Left lung (tissue), 10 donors: ENCODE results near the gene SHC3. TPM values are rescaled to one million over a fixed set of nuclear protein-coding genes. Genes with fewer than 3 reads are reported as not detected.

Source experiments
- ATAC-seq: fragments of 200-7000 bp; cut with Tn5 transposase; one replicate; pipeline ENCODE4 v1.9.1; 2020; ENCODE audit warnings: moderate library complexity
- DNase-seq, 4 donors: peaks; one replicate each; pipeline ENCODE4 v3.0.0-alpha.2; 2013 to 2020
- H3K27ac ChIP-seq, 2 donors: fragments of 200-600 bp; sonication (generic) in 1 of 2; one replicate each; pipeline versions ENCODE4 v1.5.0 to v1.8.0; 2020 to 2021
- H3K27me3 ChIP-seq, 2 donors: fragments of 200-600 bp; sonication (generic) in 1 of 2; one replicate each; pipeline versions ENCODE4 v1.5.0 to v1.8.0; 2020 to 2021
- H3K36me3 ChIP-seq, 2 donors: fragments of 200-600 bp; sonication (generic) in 1 of 2; one replicate each; pipeline versions ENCODE4 v1.5.0 to v1.8.0; 2020 to 2021
- H3K4me1 ChIP-seq, 2 donors: fragments of 200-600 bp; one replicate each; pipeline ENCODE4 v1.8.0; 2021
- H3K4me3 ChIP-seq, 2 donors: fragments of 200-600 bp; sonication (generic) in 1 of 2; one replicate each; pipeline versions ENCODE4 v1.5.0 to v1.8.0; 2020 to 2021; ENCODE audit warnings: mild to moderate bottlenecking in 1 of 2
- H3K9me3 ChIP-seq, 2 donors: fragments of 200-600 bp; sonication (generic) in 1 of 2; one replicate each; pipeline versions ENCODE4 v1.5.0 to v1.8.0; 2020 to 2021
- intact Hi-C, 2 donors: fragments of 100-400 bp; cut with DNase I; formaldehyde crosslinking; loops; one replicate each; pipeline versions ENCODE4 v1.11.2 to v1.14.2; 2022
- polyA plus RNA-seq, 6 donors: library from polyadenylated mRNA; unstranded; fragments of 120-200 nt; gene quantifications; one replicate each; pipeline ENCODE4 v1.2.1, GENCODE V29; 2013; ENCODE audit not compliant: insufficient read length in 6 of 6
- total RNA-seq, 2 donors: library from RNA; stranded (reverse); fragmentation: NEBNext Ultra II Directional; extraction: Animal tissue kit (Norgen Biotek cat#: 25700); gene quantifications; one replicate each; pipeline ENCODE4 v1.2.1, GENCODE V29; 2021
- TF ChIP-seq, protein P1 (sequence below), 2 donors: fragments of 200-600 bp; sonication (generic) in 1 of 2; IDR thresholded peaks; one replicate each; pipeline versions ENCODE4 v1.5.0 to v1.8.0; 2021; ENCODE audit warnings: antibody characterized with exemption in 2 of 2
- donor health status: DM: no; HTN: yes; CAD: no.
- donor health status: DM: no; HTN: no; CAD: no.

Gene SHC3
- total and polyA plus RNA-seq, 8 donors, result 10.4 to 19.2 (median 15.6) TPM

DNA sequence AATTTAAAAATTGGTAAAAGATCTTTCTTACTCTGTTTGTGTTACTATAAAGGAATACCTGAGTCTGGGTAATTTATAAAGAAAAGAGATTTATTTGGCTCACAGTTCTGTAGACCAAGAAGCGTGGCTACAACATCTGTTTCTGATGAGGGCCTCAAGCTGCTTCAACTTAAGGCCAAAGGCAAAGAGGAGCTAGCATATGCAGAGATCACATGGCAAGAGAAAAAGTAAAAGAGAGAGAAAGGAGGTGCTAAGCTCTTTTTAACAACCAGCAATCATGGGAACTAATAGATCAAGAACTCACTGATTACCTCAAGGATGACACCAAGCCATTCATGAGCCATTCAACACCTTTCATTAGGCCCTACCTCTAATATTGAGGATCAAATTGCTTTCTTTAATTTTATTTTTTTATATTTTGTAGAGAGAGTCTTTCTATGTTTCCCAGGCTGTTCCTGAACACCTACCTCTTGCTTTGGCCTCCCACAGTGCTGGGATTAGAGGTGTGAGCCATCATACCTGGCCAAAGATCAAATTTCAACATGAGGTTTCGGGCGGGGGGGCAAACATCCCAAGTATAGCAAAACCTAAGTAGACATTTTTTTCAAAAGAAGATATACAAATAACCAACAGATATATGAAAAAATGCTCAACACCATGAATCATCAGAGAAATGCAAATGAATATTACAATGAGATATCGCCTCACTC lies 16.0 kb upstream of the SHC3 start:
- peaks cover 0 to 26% of the 10 kb centered on the region in 2 donors for H3K9me3 ChIP-seq
- H3K4me3 ChIP-seq, result no peak overlapping the region
- no peak overlapping the region for H3K27ac ChIP-seq
- H3K4me1 ChIP-seq, result no peaks in the 10 kb centered on the region
- TF ChIP-seq, protein P1, sequence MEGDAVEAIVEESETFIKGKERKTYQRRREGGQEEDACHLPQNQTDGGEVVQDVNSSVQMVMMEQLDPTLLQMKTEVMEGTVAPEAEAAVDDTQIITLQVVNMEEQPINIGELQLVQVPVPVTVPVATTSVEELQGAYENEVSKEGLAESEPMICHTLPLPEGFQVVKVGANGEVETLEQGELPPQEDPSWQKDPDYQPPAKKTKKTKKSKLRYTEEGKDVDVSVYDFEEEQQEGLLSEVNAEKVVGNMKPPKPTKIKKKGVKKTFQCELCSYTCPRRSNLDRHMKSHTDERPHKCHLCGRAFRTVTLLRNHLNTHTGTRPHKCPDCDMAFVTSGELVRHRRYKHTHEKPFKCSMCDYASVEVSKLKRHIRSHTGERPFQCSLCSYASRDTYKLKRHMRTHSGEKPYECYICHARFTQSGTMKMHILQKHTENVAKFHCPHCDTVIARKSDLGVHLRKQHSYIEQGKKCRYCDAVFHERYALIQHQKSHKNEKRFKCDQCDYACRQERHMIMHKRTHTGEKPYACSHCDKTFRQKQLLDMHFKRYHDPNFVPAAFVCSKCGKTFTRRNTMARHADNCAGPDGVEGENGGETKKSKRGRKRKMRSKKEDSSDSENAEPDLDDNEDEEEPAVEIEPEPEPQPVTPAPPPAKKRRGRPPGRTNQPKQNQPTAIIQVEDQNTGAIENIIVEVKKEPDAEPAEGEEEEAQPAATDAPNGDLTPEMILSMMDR (IDR thresholded peaks at IDR 0.05), result no peak
- H3K27me3 ChIP-seq, result no peaks in the 10 kb centered on the region
- intact Hi-C loops, result no loop called here
- ATAC-seq (no peak), DNase-seq (no peak)
- H3K36me3 ChIP-seq, result no peaks in the 10 kb centered on the region

DNA sequence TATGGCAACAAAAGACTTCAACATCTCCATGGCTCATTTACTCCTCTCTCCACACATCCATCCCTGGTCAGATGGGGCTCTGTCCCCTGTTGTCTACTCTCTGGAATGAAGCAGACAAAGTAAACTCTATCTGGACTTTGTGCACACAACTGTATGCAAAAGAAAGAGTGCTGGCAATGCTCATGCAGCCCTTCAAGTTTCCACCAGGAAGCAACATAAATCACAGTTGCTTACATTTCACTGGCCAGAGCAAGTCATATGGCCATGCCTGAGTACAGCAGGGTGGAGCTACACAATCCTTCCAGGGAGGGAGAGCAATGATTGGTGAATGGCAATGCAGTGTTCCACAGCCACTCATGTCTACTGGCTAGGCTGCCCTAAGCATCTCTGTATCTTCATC lies 12.4 kb upstream of the SHC3 start:
- no peak for DNase-seq
- peaks cover 0 to 12% of the 10 kb centered on the region in 2 donors for H3K9me3 ChIP-seq
- no peaks in the 10 kb centered on the region for H3K27me3 ChIP-seq
- TF ChIP-seq, protein P1 (IDR thresholded peaks at IDR 0.05), result no peak
- no peaks in the 10 kb centered on the region for H3K36me3 ChIP-seq
- H3K4me3 ChIP-seq, result no peak overlapping the region
- H3K4me1 ChIP-seq, result no peaks in the 10 kb centered on the region
- intact Hi-C loops, result no loop called here
- no peak for ATAC-seq
- H3K27ac ChIP-seq, result no peak overlapping the region

DNA sequence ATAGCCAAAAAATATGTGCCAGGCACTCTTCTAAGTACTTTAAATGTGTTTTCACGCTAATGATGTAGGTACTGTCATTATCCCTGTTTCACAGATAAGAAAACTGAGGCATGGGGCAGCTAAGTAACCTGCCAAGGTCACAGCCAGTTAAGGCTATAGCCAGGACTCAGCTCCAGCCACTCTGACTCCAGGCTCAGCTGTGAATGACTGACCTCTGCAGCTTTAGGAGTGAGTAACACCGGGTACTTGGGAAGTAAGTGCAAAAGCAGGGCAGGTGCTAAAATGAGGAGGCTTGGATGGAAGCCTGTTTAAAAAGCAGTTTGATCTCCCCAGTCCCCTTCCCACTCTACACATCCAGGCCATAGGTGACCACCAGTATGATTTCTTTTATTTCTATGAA lies 10.6 kb upstream of the SHC3 start:
- no peaks in the 10 kb centered on the region for H3K4me1 ChIP-seq
- H3K36me3 ChIP-seq, result no peaks in the 10 kb centered on the region
- ATAC-seq (peak; percentile 48), DNase-seq (no peak)
- no peak overlapping the region for H3K27ac ChIP-seq
- H3K9me3 ChIP-seq, result peaks cover 0 to 12% of the 10 kb centered on the region in 2 donors
- TF ChIP-seq, protein P1 (IDR thresholded peaks at IDR 0.05), result no peak
- intact Hi-C loops, result no loop called here
- H3K4me3 ChIP-seq, result no peak overlapping the region
- no peaks in the 10 kb centered on the region for H3K27me3 ChIP-seq

DNA sequence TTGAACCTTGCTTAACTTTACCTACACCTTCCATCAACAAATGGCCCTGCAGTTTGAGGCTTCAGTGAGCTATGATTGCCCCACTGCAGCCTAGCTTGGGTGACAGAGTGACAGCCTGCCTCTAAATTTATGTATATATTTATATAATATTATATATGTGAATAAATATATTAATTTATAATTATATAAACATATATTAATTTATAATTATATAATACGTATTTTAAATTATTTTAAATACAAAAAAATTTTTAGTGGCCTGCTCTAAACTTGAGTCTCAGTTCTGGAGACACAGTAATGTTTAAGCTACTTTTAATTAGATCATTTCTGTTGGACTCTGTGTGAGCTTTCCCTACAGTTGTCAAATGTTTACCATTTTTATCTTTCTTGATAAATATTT lies 9.3 kb upstream of the SHC3 start:
- ATAC-seq (no peak), DNase-seq (no peak)
- Histone ChIP-seq H3K36me3 (no peaks in the 10 kb centered on the region), H3K27ac (no peak overlapping the region), H3K4me3 (no peak overlapping the region), H3K4me1 (no peaks in the 10 kb centered on the region), H3K9me3 (peaks cover 0 to 9% of the 10 kb centered on the region in 2 donors), H3K27me3 (no peaks in the 10 kb centered on the region)
- TF ChIP-seq, protein P1 (IDR thresholded peaks at IDR 0.05), result no peak
- intact Hi-C loops, result no loop called here

DNA sequence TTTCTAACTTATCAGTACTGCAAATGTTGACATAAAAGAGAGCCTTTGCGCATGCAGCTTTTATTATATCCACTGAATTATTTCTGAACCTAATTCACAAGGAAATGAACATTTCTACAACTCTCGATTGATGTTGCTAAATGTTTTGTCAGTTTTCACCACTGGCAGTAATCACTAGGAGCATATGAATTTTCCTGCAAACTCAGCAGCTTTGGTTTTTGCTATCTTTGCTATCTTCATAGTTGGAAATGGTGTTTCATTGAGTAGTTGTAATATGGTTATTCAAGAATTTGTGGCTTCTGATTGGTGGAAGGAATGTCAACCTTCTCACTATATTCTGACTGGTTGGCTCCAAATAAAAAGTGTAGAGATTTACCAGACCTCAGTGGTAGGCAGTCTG lies 8.9 kb upstream of the SHC3 start:
- Histone ChIP-seq H3K9me3 (peaks cover 0 to 5% of the 10 kb centered on the region in 2 donors), H3K27me3 (no peaks in the 10 kb centered on the region), H3K36me3 (no peaks in the 10 kb centered on the region), H3K4me3 (no peak overlapping the region), H3K4me1 (no peaks in the 10 kb centered on the region), H3K27ac (no peak overlapping the region)
- ATAC-seq (no peak), DNase-seq (no peak)
- intact Hi-C loops, result no loop called here
- TF ChIP-seq, protein P1 (IDR thresholded peaks at IDR 0.05), result no peak
